Measurements from ENCODE around the gene IBSP. TPM values are rescaled to one million over a fixed set of nuclear protein-coding genes. Genes with fewer than 3 reads are reported as not detected.

Gene IBSP
- total and polyA plus RNA-seq, 9 of the 15 experiments (the other 6 are each of a cell fraction or from before 2014, with no cell fraction given) = not detected

DNA sequence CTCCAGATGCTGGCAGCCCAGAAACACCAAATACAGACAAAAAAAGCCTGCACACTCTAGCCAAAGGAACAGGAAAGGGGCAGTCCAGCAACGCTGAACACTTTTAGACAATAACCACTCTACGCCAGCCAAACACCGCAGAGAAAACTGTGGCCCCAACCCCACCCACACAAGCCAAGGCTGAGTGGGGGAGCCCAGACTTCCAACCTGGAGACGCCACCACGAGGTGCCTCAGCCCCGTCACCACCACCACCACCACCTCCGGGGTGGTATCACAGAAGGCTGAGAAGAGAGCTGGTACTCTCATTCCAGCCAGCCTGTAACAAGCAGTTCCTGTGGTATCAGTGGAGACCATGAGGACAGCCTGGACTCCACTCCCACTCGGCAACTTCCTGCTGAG, 56.2 kb downstream of the IBSP start:
- FAIRE-seq (no peak), DNase-seq (ENCODE audit: extremely low read depth in 1 of 4, low spot score in 3 of 4) (no peak), ATAC-seq (no peak)
- no peaks in the 10 kb centered on the region for H4K20me1 ChIP-seq (replicated peaks; ENCODE audit: control insufficient read depth, insufficient read depth, low read length)
- CTCF ChIA-PET (ENCODE audit: low intra/inter-chr PET ratio) = no interaction called here
- in situ Hi-C loops (cut with MboI) = loop anchor here (5.0 to 10.0 kb wide), 3 partner anchors 119 to 659 kb away; partner anchors contain the start of gene SPP1
- POLR2A ChIA-PET = interaction anchor here (0.7 kb wide), 1 partner anchor 178 kb away, joined by 3 read pairs; no protein-coding TSS in a partner anchor
- TF ChIP-seq RBBP5 (IDR thresholded peaks at IDR 0.05; ENCODE audit: borderline replicate concordance, insufficient read depth, low read length, poor library complexity, severe bottlenecking) (no peak), XRCC4 (IDR thresholded peaks at IDR 0.05; ENCODE audit: extremely low read depth, insufficient read depth, insufficient read length) (no peak), ZNF644 (tag; IDR thresholded peaks at IDR 0.05; ENCODE audit: low read depth) (no peak), TAF15 (IDR thresholded peaks at IDR 0.05; ENCODE audit: low read depth, low read length) (no peak), BRD9 (IDR thresholded peaks at IDR 0.05; ENCODE audit: low read depth, partially characterized antibody) (no peak), BACH1 (tag; IDR thresholded peaks at IDR 0.05) (no peak), YBX1 (IDR thresholded peaks at IDR 0.05) (no peak), RBM39 (optimal IDR thresholded peaks at IDR 0.05; ENCODE audit: low read depth, low read length) (no peak)
- 0 out of 5 replicates have a peak, but pooled peaks cover 0 to 3% of the 10 kb centered on the region in 2 experiments for H3K27me3 ChIP-seq (ENCODE audit: control insufficient read depth in 2 of 2, insufficient read depth in 2 of 2, low read length in 2 of 2)
- H2AFZ ChIP-seq (ENCODE audit: low read depth, low read length) = no peak overlapping the region
- intact Hi-C loops (cut with micrococcal nuclease) = no loop called here
- no peaks in the 10 kb centered on the region for H3K4me1 ChIP-seq (replicated peaks in 1 of 2; ENCODE audit: control insufficient read depth in 2 of 2, insufficient read depth in 2 of 2, low read length in 2 of 2)
- H3K4me2 ChIP-seq (ENCODE audit: insufficient read depth, low read length) = no peak overlapping the region
- no peaks in the 10 kb centered on the region for H3K9me3 ChIP-seq (replicated peaks; ENCODE audit: control insufficient read depth, insufficient read depth, low read depth, low read length)
- BruUV-seq (replicated peaks) = no TSS peak
- WGBS (ENCODE audit: insufficient coverage, low coverage, missing lambda C conversion rate) = 3% methylated on average over 6 of the region's 8 CpGs
- no peaks in the 10 kb centered on the region for H3K9me1 ChIP-seq (ENCODE audit: control insufficient read depth, insufficient read depth, low read length)
- H3K36me3 ChIP-seq (ENCODE audit: control insufficient read depth, insufficient read depth, low read length) = no peaks in the 10 kb centered on the region
- H3K9ac ChIP-seq (ENCODE audit: insufficient read depth in 1 of 2, low read depth in 2 of 2, low read length in 2 of 2) = no peak overlapping the region
- H3K27ac ChIP-seq (ENCODE audit: extremely low read depth, low read depth, low read length) = no peak overlapping the region
- H3K4me3 ChIP-seq = no peak overlapping the region
- no peaks in the 10 kb centered on the region for H3K79me2 ChIP-seq (ENCODE audit: control insufficient read depth, insufficient read depth, low read length)
